K562 (cell line): ENCODE results near the gene COX4I2. TPM values are rescaled to one million over a fixed set of nuclear protein-coding genes. Genes with fewer than 3 reads are reported as not detected.
A peak's percentile ranks its signal among the peaks of the same experiment; 100 is the strongest.

ENCODE experiments used
- CREM ChIP-seq: IDR thresholded peaks from 2 replicates; pipeline ENCODE4 v1.6.1; 2014; ENCODE audit warnings: antibody characterized with exemption, low read depth
- DDX20 ChIP-seq: fragments of 450-650 bp; IDR thresholded peaks from 2 replicates; pipeline ENCODE4 v1.6.1; 2016; ENCODE audit warnings: missing genetic modification characterization, low read depth, mild to moderate bottlenecking, missing compliant biosample characterization, moderate library complexity
- DLX4 ChIP-seq: fragments of 250-450 bp; sonication (Bioruptor Pico); IDR thresholded peaks from 2 replicates; pipeline ENCODE4 v1.6.1; 2021; ENCODE audit warnings: mild to moderate bottlenecking
- FIP1L1 ChIP-seq: fragments of 200-400 bp; formaldehyde crosslinking; IDR thresholded peaks from 2 replicates; pipeline ENCODE4 v1.6.1; 2018; ENCODE audit warnings: mild to moderate bottlenecking, low read depth, low read length; ENCODE audit not compliant: poor library complexity, severe bottlenecking
- KLF13 ChIP-seq: fragments of 450-650 bp; IDR thresholded peaks from 2 replicates; pipeline ENCODE4 v1.6.1; 2016; ENCODE audit warnings: missing genetic modification characterization, low read depth, mild to moderate bottlenecking, missing compliant biosample characterization, moderate library complexity, borderline replicate concordance
- MLX ChIP-seq, 2 experiments: fragments of 450-650 bp in 1 of 2; sonication (generic) in 1 of 2; formaldehyde crosslinking; conservative IDR thresholded peaks; 2 replicates each; pipeline versions ENCODE4 v1.4.0 to v1.8.1; 2020 to 2022; ENCODE audit warnings: mild to moderate bottlenecking in 1 of 2, missing genetic modification reagents in 1 of 2
- NFYB ChIP-seq: IDR thresholded peaks from 2 replicates; pipeline ENCODE4 v1.6.1; 2011; ENCODE audit warnings: mild to moderate bottlenecking, moderate library complexity; ENCODE audit not compliant: insufficient read length; ENCODE audit errors: extremely low read depth
- PHTF2 ChIP-seq: fragments of 250-450 bp; sonication (Bioruptor Pico); IDR thresholded peaks from 2 replicates; pipeline ENCODE4 v1.5.0; 2021; ENCODE audit warnings: mild to moderate bottlenecking
- PML ChIP-seq: IDR thresholded peaks from 2 replicates; pipeline ENCODE4 v1.6.1; 2012; ENCODE audit warnings: low read length, inconsistent platforms
- POLR2G ChIP-seq: fragments of 200-400 bp; formaldehyde crosslinking; IDR thresholded peaks from 2 replicates; pipeline ENCODE4 v1.6.1; 2017; ENCODE audit warnings: low read depth, mild to moderate bottlenecking, antibody characterized with exemption, low read length, moderate library complexity
- POLR3A ChIP-seq: IDR thresholded peaks from 2 replicates; pipeline ENCODE4 v1.6.1; 2011; ENCODE audit warnings: borderline replicate concordance, mild to moderate bottlenecking, moderate library complexity; ENCODE audit not compliant: insufficient read length, insufficient read depth; ENCODE audit errors: extremely low read depth
- STAT6 ChIP-seq: sonication (generic); formaldehyde crosslinking; IDR thresholded peaks from 2 replicates; pipeline ENCODE4 v1.8.1; 2023; ENCODE audit warnings: mild to moderate bottlenecking, missing genetic modification reagents
- TARDBP ChIP-seq: fragments of 450-650 bp; IDR thresholded peaks from 2 replicates; pipeline ENCODE4 v1.6.1; 2016
- YBX1 ChIP-seq: fragments of 450-650 bp; IDR thresholded peaks from 2 replicates; pipeline ENCODE4 v1.7.1; 2016; ENCODE audit warnings: mild to moderate bottlenecking
- ZNF740 ChIP-seq, 3 experiments: fragments of 200-800 bp in 1 of 3; sonication (Bioruptor generic) in 1 of 3; sonication (generic) in 1 of 3; formaldehyde crosslinking in 1 of 3; IDR thresholded peaks; 2 replicates each; pipeline versions ENCODE4 v1.6.1 to v1.8.0; 2016 to 2022; ENCODE audit warnings: mild to moderate bottlenecking in 2 of 3, missing compliant biosample characterization in 2 of 3, missing genetic modification characterization in 2 of 3, missing genetic modification reagents in 1 of 3
- polyA plus RNA-seq, 8 experiments: library from polyadenylated mRNA; depleted of rRNA in 4 of 8; stranded (reverse) in 5 of 8; unstranded in 3 of 8; fragments of >200 nt; fragmentation: Nextera tagmentation in 2 of 8; fragmentation: Illumina TruSeq in 1 of 8; extraction: Ambion mirVana in 2 of 8; extraction: Trizol in 1 of 8; gene quantifications; 2 replicates each; pipeline versions ENCODE4 v1.2.1 to v1.2.3, GENCODE V29; 2011 to 2014; ENCODE audit warnings: inconsistent platforms in 1 of 8, missing spikeins in 1 of 8
- total RNA-seq, 7 experiments: library from RNA; depleted of rRNA in 6 of 7; stranded (reverse); fragments of >200 nt in 6 of 7; fragmentation: Illumina TruSeq in 2 of 7; extraction: Trizol in 2 of 7; gene quantifications; 2 replicates each; pipeline versions ENCODE4 v1.2.1 to v1.2.3, GENCODE V29; 2011 to 2021; ENCODE audit warnings: low replicate concordance in 1 of 7
- TF ChIP-seq, protein P1 (sequence below): sonication (generic); formaldehyde crosslinking; IDR thresholded peaks from 2 replicates; pipeline ENCODE4 v1.5.0; 2020; ENCODE audit warnings: missing genetic modification reagents
- TF ChIP-seq, protein P2 (sequence below): fragments of 150-350 bp; IDR thresholded peaks from 2 replicates; pipeline ENCODE4 v1.6.1; 2014; ENCODE audit warnings: low read depth, mild to moderate bottlenecking, low read length, borderline replicate concordance

Gene COX4I2
- total and polyA plus RNA-seq, 9 of the 15 experiments (the other 6 are each of a cell fraction or from before 2014, with no cell fraction given): not detected

- no peak for TF ChIP-seq STAT6 (CRISPR knock-in tag)
- no peak for TF ChIP-seq KLF13 (tag)
- TF ChIP-seq, protein P1, sequence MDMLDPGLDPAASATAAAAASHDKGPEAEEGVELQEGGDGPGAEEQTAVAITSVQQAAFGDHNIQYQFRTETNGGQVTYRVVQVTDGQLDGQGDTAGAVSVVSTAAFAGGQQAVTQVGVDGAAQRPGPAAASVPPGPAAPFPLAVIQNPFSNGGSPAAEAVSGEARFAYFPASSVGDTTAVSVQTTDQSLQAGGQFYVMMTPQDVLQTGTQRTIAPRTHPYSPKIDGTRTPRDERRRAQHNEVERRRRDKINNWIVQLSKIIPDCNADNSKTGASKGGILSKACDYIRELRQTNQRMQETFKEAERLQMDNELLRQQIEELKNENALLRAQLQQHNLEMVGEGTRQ (CRISPR knock-in tag): no peak
- TF ChIP-seq YBX1: no peak
- no peak for TF ChIP-seq DLX4 (CRISPR knock-in tag)
- no peak for TF ChIP-seq NFYB
- no peak for TF ChIP-seq TARDBP
- no peak for TF ChIP-seq POLR3A
- no peak for TF ChIP-seq PHTF2 (CRISPR knock-in tag)
- no peak for TF ChIP-seq MLX (CRISPR knock-in tag; conservative IDR thresholded peaks at IDR 0.05)
- TF ChIP-seq CREM: peak; percentile 98
- no peak for TF ChIP-seq DDX20 (tag)
- TF ChIP-seq POLR2G: peak; percentile 82
- peak; percentile 94 for TF ChIP-seq ZNF740 (CRISPR knock-in tag; IDR thresholded peaks at IDR 0.05)
- peak in 1 of 2 experiments; percentile 84; a peak in 2 of 4 replicates for TF ChIP-seq ZNF740 (tag; IDR thresholded peaks at IDR 0.05)
- TF ChIP-seq, protein P2, sequence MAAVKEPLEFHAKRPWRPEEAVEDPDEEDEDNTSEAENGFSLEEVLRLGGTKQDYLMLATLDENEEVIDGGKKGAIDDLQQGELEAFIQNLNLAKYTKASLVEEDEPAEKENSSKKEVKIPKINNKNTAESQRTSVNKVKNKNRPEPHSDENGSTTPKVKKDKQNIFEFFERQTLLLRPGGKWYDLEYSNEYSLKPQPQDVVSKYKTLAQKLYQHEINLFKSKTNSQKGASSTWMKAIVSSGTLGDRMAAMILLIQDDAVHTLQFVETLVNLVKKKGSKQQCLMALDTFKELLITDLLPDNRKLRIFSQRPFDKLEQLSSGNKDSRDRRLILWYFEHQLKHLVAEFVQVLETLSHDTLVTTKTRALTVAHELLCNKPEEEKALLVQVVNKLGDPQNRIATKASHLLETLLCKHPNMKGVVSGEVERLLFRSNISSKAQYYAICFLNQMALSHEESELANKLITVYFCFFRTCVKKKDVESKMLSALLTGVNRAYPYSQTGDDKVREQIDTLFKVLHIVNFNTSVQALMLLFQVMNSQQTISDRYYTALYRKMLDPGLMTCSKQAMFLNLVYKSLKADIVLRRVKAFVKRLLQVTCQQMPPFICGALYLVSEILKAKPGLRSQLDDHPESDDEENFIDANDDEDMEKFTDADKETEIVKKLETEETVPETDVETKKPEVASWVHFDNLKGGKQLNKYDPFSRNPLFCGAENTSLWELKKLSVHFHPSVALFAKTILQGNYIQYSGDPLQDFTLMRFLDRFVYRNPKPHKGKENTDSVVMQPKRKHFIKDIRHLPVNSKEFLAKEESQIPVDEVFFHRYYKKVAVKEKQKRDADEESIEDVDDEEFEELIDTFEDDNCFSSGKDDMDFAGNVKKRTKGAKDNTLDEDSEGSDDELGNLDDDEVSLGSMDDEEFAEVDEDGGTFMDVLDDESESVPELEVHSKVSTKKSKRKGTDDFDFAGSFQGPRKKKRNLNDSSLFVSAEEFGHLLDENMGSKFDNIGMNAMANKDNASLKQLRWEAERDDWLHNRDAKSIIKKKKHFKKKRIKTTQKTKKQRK: no peak
- TF ChIP-seq PML: no peak
- no peak for TF ChIP-seq FIP1L1
Measured at GRCh38 chr20:31603822-31604566, 33.7 kb upstream of the COX4I2 start (continued).
